ENCODE results near the gene POFUT1. TPM values are rescaled to one million over a fixed set of nuclear protein-coding genes. Genes with fewer than 3 reads are reported as not detected.

POFUT1 gene
- polyA plus RNA-seq, 2 of the 4 experiments (the other 2 are of a cell fraction): 29.6 to 43.9 TPM

GRCh38 chr20:32158351-32158750, 49.3 kb upstream of the POFUT1 start:
- WGBS (ENCODE audit: missing lambda C conversion rate): 91% methylated on average over 10 of the region's 11 CpGs
- Histone ChIP-seq H3K27ac (no peak overlapping the region), H3K9me3 (no peaks in the 10 kb centered on the region), H3K4me3 (no peak overlapping the region), H3K4me1 (peaks cover 8% of the 10 kb centered on the region; the same call in 2 of the 3 replicates), H3K4me2 (no peak overlapping the region)
- POLR2A ChIA-PET: no interaction called here
- ATAC-seq (no peak), FAIRE-seq (no peak), DNase-seq (ENCODE audit: low read depth in 1 of 2, low spot score in 1 of 2) (no peak)
- CTCF ChIA-PET: no interaction called here
- TF ChIP-seq, protein P1, sequence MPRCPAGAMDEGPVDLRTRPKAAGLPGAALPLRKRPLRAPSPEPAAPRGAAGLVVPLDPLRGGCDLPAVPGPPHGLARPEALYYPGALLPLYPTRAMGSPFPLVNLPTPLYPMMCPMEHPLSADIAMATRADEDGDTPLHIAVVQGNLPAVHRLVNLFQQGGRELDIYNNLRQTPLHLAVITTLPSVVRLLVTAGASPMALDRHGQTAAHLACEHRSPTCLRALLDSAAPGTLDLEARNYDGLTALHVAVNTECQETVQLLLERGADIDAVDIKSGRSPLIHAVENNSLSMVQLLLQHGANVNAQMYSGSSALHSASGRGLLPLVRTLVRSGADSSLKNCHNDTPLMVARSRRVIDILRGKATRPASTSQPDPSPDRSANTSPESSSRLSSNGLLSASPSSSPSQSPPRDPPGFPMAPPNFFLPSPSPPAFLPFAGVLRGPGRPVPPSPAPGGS (IDR thresholded peaks at IDR 0.05): no peak
- TF ChIP-seq FOSB (CRISPR knock-in tag; IDR thresholded peaks at IDR 0.05): no peak
- no peak for TF ChIP-seq RNF2 (IDR thresholded peaks at IDR 0.05; ENCODE audit: borderline replicate concordance, low read depth)
- no peak for TF ChIP-seq GATA3 (IDR thresholded peaks at IDR 0.05; ENCODE audit: borderline replicate concordance)
- TF ChIP-seq CHD4 (IDR thresholded peaks at IDR 0.05; ENCODE audit: borderline replicate concordance): no peak
- no peak for TF ChIP-seq TFCP2L1 (CRISPR knock-in tag; IDR thresholded peaks at IDR 0.05)
- TF ChIP-seq PHF8 (IDR thresholded peaks at IDR 0.05; ENCODE audit: borderline replicate concordance, low read depth): no peak

- ChIA-PET POLR2A (no interaction called here), CTCF (interaction anchor here (0.6 to 1.0 kb wide), 3 partner anchors 8 to 67 kb away, joined by 3 to 4 read pairs (median 3); no protein-coding TSS in a partner anchor)
- TF ChIP-seq ESRRA (IDR thresholded peaks at IDR 0.05; ENCODE audit: borderline replicate concordance, low read length): no peak
- no peak for TF ChIP-seq HOXA7 (CRISPR knock-in tag; IDR thresholded peaks at IDR 0.05)
- no peak for TF ChIP-seq BHLHE40 (IDR thresholded peaks at IDR 0.05; ENCODE audit: low read depth, low read length)
- no peak for TF ChIP-seq ZSCAN20 (CRISPR knock-in tag; IDR thresholded peaks at IDR 0.05)
- TF ChIP-seq MAZ (IDR thresholded peaks at IDR 0.05; ENCODE audit: borderline replicate concordance, low read depth, low read length): no peak
- no peak for TF ChIP-seq HDAC2 (IDR thresholded peaks at IDR 0.05)
- no peak for TF ChIP-seq HEYL (CRISPR knock-in tag; IDR thresholded peaks at IDR 0.05)
- no peak for TF ChIP-seq CHD2 (IDR thresholded peaks at IDR 0.05; ENCODE audit: low read length, partially characterized antibody)
- TF ChIP-seq SMC3 (IDR thresholded peaks at IDR 0.05): no peak
- TF ChIP-seq EHMT2 (IDR thresholded peaks at IDR 0.05; ENCODE audit: low read depth): no peak
- Histone ChIP-seq H3K4me1 (peaks cover 8% of the 10 kb centered on the region; the same call in 2 of the 3 replicates), H3K9me3 (no peaks in the 10 kb centered on the region), H3K4me2 (no peak overlapping the region), H3K27ac (no peak overlapping the region), H3K4me3 (no peak overlapping the region)
- DNase-seq (ENCODE audit: low read depth in 1 of 2, low spot score in 1 of 2) (no peak), ATAC-seq (no peak), FAIRE-seq (no peak)
- 96% methylated on average over 4 of the region's 4 CpGs for WGBS (ENCODE audit: missing lambda C conversion rate)
Measured at GRCh38 chr20:32158943-32159660, 48.6 kb upstream of the POFUT1 start.

DNA sequence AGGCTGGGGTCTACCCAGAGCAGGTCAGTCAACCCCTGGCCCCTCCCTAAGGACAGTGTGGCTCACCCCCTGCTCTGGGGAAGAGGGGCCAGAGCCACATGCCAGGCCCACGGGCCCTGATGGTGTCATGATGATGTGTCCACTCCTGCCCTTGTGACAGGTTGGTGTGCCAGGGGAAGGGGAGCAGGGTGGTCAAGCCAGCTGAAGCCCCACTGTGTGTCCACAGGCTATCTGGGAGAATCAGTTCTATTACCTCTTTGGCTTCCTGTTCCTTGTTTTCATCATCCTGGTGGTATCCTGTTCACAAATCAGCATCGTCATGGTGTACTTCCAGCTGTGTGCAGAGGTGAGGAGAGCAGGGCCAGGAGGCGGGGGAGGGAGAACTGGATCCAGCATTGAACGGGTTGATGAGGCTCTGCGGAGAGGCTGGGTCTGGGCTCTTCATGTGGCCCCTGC, 47.9 kb upstream of the POFUT1 start:
- H3K4me1 ChIP-seq: peaks cover 6% of the 10 kb centered on the region; the same call in 2 of the 3 replicates
- POLR2A ChIA-PET: no interaction called here
- no peak for ATAC-seq
- CTCF ChIA-PET: interaction anchor here (0.7 to 1.0 kb wide), 2 partner anchors 9 to 40 kb away, joined by 3 to 4 read pairs; no protein-coding TSS in a partner anchor
- DNase-seq (ENCODE audit: low read depth in 1 of 2, low spot score in 1 of 2): no peak
- no peak overlapping the region for H3K27ac ChIP-seq
- WGBS (ENCODE audit: missing lambda C conversion rate): 74% methylated on average over 5 of the region's 5 CpGs
- H3K4me2 ChIP-seq: no peak overlapping the region
- no peak for TF ChIP-seq FOXS1 (CRISPR knock-in tag; IDR thresholded peaks at IDR 0.05)
- no peak for TF ChIP-seq EHF (CRISPR knock-in tag; IDR thresholded peaks at IDR 0.05)
- TF ChIP-seq CBX8 (IDR thresholded peaks at IDR 0.05): no peak
- TF ChIP-seq MYC (IDR thresholded peaks at IDR 0.05; ENCODE audit: borderline replicate concordance, low read length): no peak
- no peak for TF ChIP-seq RFX5 (IDR thresholded peaks at IDR 0.05)
- TF ChIP-seq, protein P2, sequence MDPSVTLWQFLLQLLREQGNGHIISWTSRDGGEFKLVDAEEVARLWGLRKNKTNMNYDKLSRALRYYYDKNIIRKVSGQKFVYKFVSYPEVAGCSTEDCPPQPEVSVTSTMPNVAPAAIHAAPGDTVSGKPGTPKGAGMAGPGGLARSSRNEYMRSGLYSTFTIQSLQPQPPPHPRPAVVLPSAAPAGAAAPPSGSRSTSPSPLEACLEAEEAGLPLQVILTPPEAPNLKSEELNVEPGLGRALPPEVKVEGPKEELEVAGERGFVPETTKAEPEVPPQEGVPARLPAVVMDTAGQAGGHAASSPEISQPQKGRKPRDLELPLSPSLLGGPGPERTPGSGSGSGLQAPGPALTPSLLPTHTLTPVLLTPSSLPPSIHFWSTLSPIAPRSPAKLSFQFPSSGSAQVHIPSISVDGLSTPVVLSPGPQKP (IDR thresholded peaks at IDR 0.05; ENCODE audit: low read depth, low read length): no peak
- TF ChIP-seq ZC3H11A (IDR thresholded peaks at IDR 0.05): no peak
- no peak for FAIRE-seq
- no peaks in the 10 kb centered on the region for H3K9me3 ChIP-seq
- H3K4me3 ChIP-seq: no peak overlapping the region

Data from A549 (cell line).